HepG2 (cell line): ENCODE results near the gene BRD3. TPM values are rescaled to one million over a fixed set of nuclear protein-coding genes. Genes with fewer than 3 reads are reported as not detected.

Experiments
- ATAC-seq: fragments of 200-7000 bp; cut with Tn5 transposase; 3 replicates; pipeline ENCODE4 v1.9.1; 2020; ENCODE audit warnings: mild to moderate bottlenecking, moderate library complexity
- BruUV-seq: library from RNA; stranded (reverse); fragments of 400-500 nt; replicated peaks from 2 replicates; lab custom pipeline; 2021; lab: Mats Ljungman, UMichigan
- CTCF ChIA-PET: fragments of 300-600 bp; formaldehyde crosslinking; extraction: SDS; loops from one replicate; lab custom pipeline; 2021; ENCODE audit warnings: low total read pairs, inconsistent platforms, low intra/inter-chr PET ratio; lab: Yijun Ruan, JAX
- POLR2A ChIA-PET: fragments of 350-600 bp; sonication (Branson Sonifier 250); formaldehyde crosslinking; loops from one replicate; lab custom pipeline; 2020; ENCODE audit warnings: antibody characterized with exemption, inconsistent platforms; lab: Yijun Ruan, JAX
- DNase-seq: peaks from one replicate; pipeline ENCODE4 v3.0.0-alpha.2; 2015; ENCODE audit warnings: low spot score
- FAIRE-seq: peaks from 3 replicates; lab custom pipeline; 2011; peaks lifted over from hg19 to GRCh38; lab: Jason Lieb, UNC
- H2AFZ ChIP-seq: one replicate; pipeline ENCODE4 v1.6.1; 2011; ENCODE audit warnings: low read length, inconsistent platforms
- H3K27ac ChIP-seq: fragments of 300-600 bp; 3 replicates; pipeline ENCODE4 v1.8.0; 2011; ENCODE audit warnings: mixed run types, mild to moderate bottlenecking, mixed read lengths, low read length, inconsistent platforms; ENCODE audit not compliant: insufficient read depth; ENCODE audit errors: extremely low read length
- H3K27me3 ChIP-seq, 2 experiments: fragments of 200-600 bp in 1 of 2; 2 replicates in 1 of 2; 3 replicates in 1 of 2; pipeline versions ENCODE4 v1.6.0 to v1.8.0; 2011; ENCODE audit warnings: low read length in 2 of 2, mild to moderate bottlenecking in 2 of 2, moderate library complexity in 2 of 2, inconsistent platforms in 1 of 2; ENCODE audit not compliant: insufficient read depth in 2 of 2, control insufficient read depth in 1 of 2
- H3K36me3 ChIP-seq, 2 experiments: fragments of 200-600 bp in 1 of 2; replicated peaks in 1 of 2; 2 replicates in 1 of 2; 3 replicates in 1 of 2; pipeline versions ENCODE4 v1.5.1 to v1.8.0; 2011; ENCODE audit warnings: low read length in 2 of 2, inconsistent platforms in 1 of 2; ENCODE audit not compliant: insufficient read depth in 2 of 2, control insufficient read depth in 1 of 2
- H3K4me1 ChIP-seq: 2 replicates; pipeline ENCODE4 v1.5.1; 2012; ENCODE audit warnings: low read length, inconsistent platforms; ENCODE audit not compliant: insufficient read depth
- H3K4me2 ChIP-seq: 2 replicates; pipeline ENCODE4 v1.6.0; 2011; ENCODE audit warnings: low read depth, low read length, inconsistent platforms
- H3K4me3 ChIP-seq, 3 experiments: fragments of 200-600 bp in 1 of 3; sonication (generic), shearing (Covaris generic) in 1 of 3; replicated peaks in 1 of 3; 2 replicates each; pipeline ENCODE4 v1.5.1; 2011 to 2016; ENCODE audit warnings: low read length in 3 of 3, inconsistent platforms in 2 of 3, low read depth in 2 of 3, mild to moderate bottlenecking in 2 of 3, control low read depth in 1 of 3, mixed read lengths in 1 of 3; ENCODE audit not compliant: insufficient read depth in 1 of 3
- H3K79me2 ChIP-seq: one replicate; pipeline ENCODE4 v1.6.1; 2011; ENCODE audit warnings: low read length, inconsistent platforms; ENCODE audit not compliant: insufficient read depth
- H3K9ac ChIP-seq: 2 replicates; pipeline ENCODE4 v1.6.0; 2011; ENCODE audit warnings: mild to moderate bottlenecking, low read depth, low read length, inconsistent platforms; ENCODE audit not compliant: insufficient read depth
- H3K9me3 ChIP-seq: 2 replicates; pipeline ENCODE4 v1.5.1; 2012; ENCODE audit warnings: mild to moderate bottlenecking, low read length
- H4K20me1 ChIP-seq: 2 replicates; pipeline ENCODE4 v1.6.0; 2011; ENCODE audit warnings: inconsistent platforms, mild to moderate bottlenecking, low read length, moderate library complexity; ENCODE audit not compliant: insufficient read depth
- AKNA ChIP-seq: sonication (generic); formaldehyde crosslinking; IDR thresholded peaks from 2 replicates; pipeline ENCODE4 v1.4.0; 2020; ENCODE audit warnings: missing genetic modification reagents, borderline replicate concordance
- ATF1 ChIP-seq: IDR thresholded peaks from 2 replicates; pipeline ENCODE4 v1.6.1; 2016; ENCODE audit warnings: mild to moderate bottlenecking, control low read depth
- BRF2 ChIP-seq: sonication (generic); formaldehyde crosslinking; IDR thresholded peaks from 2 replicates; pipeline ENCODE4 v1.8.1; 2022; ENCODE audit warnings: mild to moderate bottlenecking, missing genetic modification reagents
- NR1H2 ChIP-seq: sonication (generic); formaldehyde crosslinking; IDR thresholded peaks from 2 replicates; pipeline ENCODE4 v1.8.1; 2022; ENCODE audit warnings: low read depth, missing genetic modification reagents, borderline replicate concordance
- PCBP1 ChIP-seq: fragments of 200-400 bp; formaldehyde crosslinking; IDR thresholded peaks from 2 replicates; pipeline ENCODE4 v1.6.1; 2017; ENCODE audit warnings: mild to moderate bottlenecking, low read depth, low read length, borderline replicate concordance
- SKI ChIP-seq: fragments of 450-650 bp; IDR thresholded peaks from one replicate; pipeline ENCODE4 v1.6.1; 2018; ENCODE audit warnings: mild to moderate bottlenecking; ENCODE audit not compliant: partially characterized antibody
- SNAI1 ChIP-seq: sonication (generic); formaldehyde crosslinking; IDR thresholded peaks from 2 replicates; pipeline ENCODE4 v1.5.0; 2020; ENCODE audit warnings: mild to moderate bottlenecking, missing genetic modification reagents, borderline replicate concordance
- STAG1 ChIP-seq: sonication (generic); formaldehyde crosslinking; IDR thresholded peaks from 2 replicates; pipeline ENCODE4 v1.4.0; 2020; ENCODE audit warnings: missing genetic modification reagents
- SYNCRIP ChIP-seq: fragments of 200-400 bp; formaldehyde crosslinking; IDR thresholded peaks from 2 replicates; pipeline ENCODE4 v1.6.1; 2018; ENCODE audit warnings: mild to moderate bottlenecking, low read depth, low read length; ENCODE audit not compliant: insufficient read depth
- ZNF274 ChIP-seq: sonication (generic); formaldehyde crosslinking; IDR thresholded peaks from 2 replicates; pipeline ENCODE4 v1.5.1; 2020; ENCODE audit warnings: mild to moderate bottlenecking, missing genetic modification reagents
- ZNF292 ChIP-seq: sonication (generic); formaldehyde crosslinking; IDR thresholded peaks from 2 replicates; pipeline ENCODE4 v1.8.1; 2022; ENCODE audit warnings: mild to moderate bottlenecking, low read depth, missing genetic modification reagents, borderline replicate concordance
- WGBS: methylation state at CpG from one replicate; pipeline ENCODE4 v1.1.6; 2017; ENCODE audit warnings: low lambda C conversion rate; 5-methylcytosine and 5-hydroxymethylcytosine counted together
- in situ Hi-C: cut with HindIII; loops from 2 replicates; pipeline ENCODE4 v1.10.0; 2017; ENCODE audit warnings: low pct_unique_long_range_greater_than_20kb; ENCODE audit not compliant: extremely low pct_ligation_motif_present
- intact Hi-C: fragments of 100-400 bp; cut with micrococcal nuclease; formaldehyde crosslinking; loops from one replicate; pipeline ENCODE4 v1.10.0; 2022; ENCODE audit not compliant: unreplicated experiment
- polyA plus RNA-seq, 8 experiments: library from polyadenylated mRNA; depleted of rRNA in 3 of 8; stranded (reverse) in 7 of 8; unstranded in 1 of 8; fragments of >200 nt; fragmentation: Illumina TruSeq in 4 of 8; extraction: Trizol in 4 of 8; gene quantifications; 2 replicates each; pipeline versions ENCODE4 v1.2.1 to v1.2.3, GENCODE V29; 2011 to 2016; ENCODE audit warnings: low read depth in 4 of 8, missing spikeins in 1 of 8, mixed read lengths in 1 of 8; ENCODE audit not compliant: insufficient read depth in 1 of 8
- total RNA-seq, 5 experiments: library from RNA; depleted of rRNA; stranded (reverse); fragments of >200 nt; fragmentation: Illumina TruSeq; extraction: Trizol; gene quantifications; 2 replicates each; pipeline ENCODE4 v1.2.3, GENCODE V29; 2016; ENCODE audit warnings: low read depth in 1 of 5
- TF ChIP-seq, protein P1 (sequence below): sonication (generic); formaldehyde crosslinking; conservative IDR thresholded peaks from 2 replicates; pipeline ENCODE4 v1.4.0; 2020; ENCODE audit warnings: missing genetic modification reagents
- TF ChIP-seq, protein P2 (sequence below): sonication (generic); formaldehyde crosslinking; IDR thresholded peaks from 2 replicates; pipeline ENCODE4 v1.4.0; 2020; ENCODE audit warnings: missing genetic modification reagents
- TF ChIP-seq, protein P3 (sequence below): sonication (generic); formaldehyde crosslinking; IDR thresholded peaks from 2 replicates; pipeline ENCODE4 v1.9.0; 2021; ENCODE audit warnings: missing genetic modification reagents, borderline replicate concordance

The BRD3 gene
- total and polyA plus RNA-seq, 2 of the 13 experiments (the other 11 are each of a cell fraction or from before 2014, with no cell fraction given) = 5.9 to 12.9 TPM

- Histone ChIP-seq H4K20me1 (no peaks in the 10 kb centered on the region), H3K9me3 (no peaks in the 10 kb centered on the region; the same call in 1 of the 2 replicates), H3K27ac (no peak overlapping the region), H2AFZ (no peak overlapping the region), H3K27me3 (peaks cover 2 to 21% of the 10 kb centered on the region in 2 experiments; a peak in 3 of 5 replicates), H3K9ac (no peak overlapping the region), H3K79me2 (no peaks in the 10 kb centered on the region), H3K4me3 (no peak overlapping the region), H3K36me3 (no peaks in the 10 kb centered on the region), H3K4me2 (no peak overlapping the region), H3K4me1 (peaks cover 29% of the 10 kb centered on the region)
- no peak for ATAC-seq
- POLR2A ChIA-PET = no interaction called here
- CTCF ChIA-PET = no interaction called here
- no peak for FAIRE-seq
- 17% methylated on average over 6 of the region's 6 CpGs for WGBS
- intact Hi-C loops (no loop called here), in situ Hi-C loops (no loop called here)
- DNase-seq = no peak
- no TSS peak for BruUV-seq
- TF ChIP-seq, protein P1, sequence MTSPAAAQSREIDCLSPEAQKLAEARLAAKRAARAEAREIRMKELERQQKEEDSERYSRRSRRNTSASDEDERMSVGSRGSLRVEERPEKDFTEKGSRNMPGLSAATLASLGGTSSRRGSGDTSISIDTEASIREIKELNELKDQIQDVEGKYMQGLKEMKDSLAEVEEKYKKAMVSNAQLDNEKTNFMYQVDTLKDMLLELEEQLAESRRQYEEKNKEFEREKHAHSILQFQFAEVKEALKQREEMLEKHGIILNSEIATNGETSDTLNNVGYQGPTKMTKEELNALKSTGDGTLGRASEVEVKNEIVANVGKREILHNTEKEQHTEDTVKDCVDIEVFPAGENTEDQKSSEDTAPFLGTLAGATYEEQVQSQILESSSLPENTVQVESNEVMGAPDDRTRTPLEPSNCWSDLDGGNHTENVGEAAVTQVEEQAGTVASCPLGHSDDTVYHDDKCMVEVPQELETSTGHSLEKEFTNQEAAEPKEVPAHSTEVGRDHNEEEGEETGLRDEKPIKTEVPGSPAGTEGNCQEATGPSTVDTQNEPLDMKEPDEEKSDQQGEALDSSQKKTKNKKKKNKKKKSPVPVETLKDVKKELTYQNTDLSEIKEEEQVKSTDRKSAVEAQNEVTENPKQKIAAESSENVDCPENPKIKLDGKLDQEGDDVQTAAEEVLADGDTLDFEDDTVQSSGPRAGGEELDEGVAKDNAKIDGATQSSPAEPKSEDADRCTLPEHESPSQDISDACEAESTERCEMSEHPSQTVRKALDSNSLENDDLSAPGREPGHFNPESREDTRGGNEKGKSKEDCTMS = no peak
- TF ChIP-seq NR1H2 (no peak), SNAI1 (CRISPR knock-in tag) (no peak), BRF2 (CRISPR knock-in tag) (no peak), SYNCRIP (no peak), AKNA (CRISPR knock-in tag) (no peak), STAG1 (no peak), SKI (no peak), ZNF292 (CRISPR knock-in tag) (no peak), PCBP1 (no peak), ZNF274 (no peak), ATF1 (no peak)
- TF ChIP-seq, protein P2, sequence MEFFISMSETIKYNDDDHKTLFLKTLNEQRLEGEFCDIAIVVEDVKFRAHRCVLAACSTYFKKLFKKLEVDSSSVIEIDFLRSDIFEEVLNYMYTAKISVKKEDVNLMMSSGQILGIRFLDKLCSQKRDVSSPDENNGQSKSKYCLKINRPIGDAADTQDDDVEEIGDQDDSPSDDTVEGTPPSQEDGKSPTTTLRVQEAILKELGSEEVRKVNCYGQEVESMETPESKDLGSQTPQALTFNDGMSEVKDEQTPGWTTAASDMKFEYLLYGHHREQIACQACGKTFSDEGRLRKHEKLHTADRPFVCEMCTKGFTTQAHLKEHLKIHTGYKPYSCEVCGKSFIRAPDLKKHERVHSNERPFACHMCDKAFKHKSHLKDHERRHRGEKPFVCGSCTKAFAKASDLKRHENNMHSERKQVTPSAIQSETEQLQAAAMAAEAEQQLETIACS = no peak
- TF ChIP-seq, protein P3, sequence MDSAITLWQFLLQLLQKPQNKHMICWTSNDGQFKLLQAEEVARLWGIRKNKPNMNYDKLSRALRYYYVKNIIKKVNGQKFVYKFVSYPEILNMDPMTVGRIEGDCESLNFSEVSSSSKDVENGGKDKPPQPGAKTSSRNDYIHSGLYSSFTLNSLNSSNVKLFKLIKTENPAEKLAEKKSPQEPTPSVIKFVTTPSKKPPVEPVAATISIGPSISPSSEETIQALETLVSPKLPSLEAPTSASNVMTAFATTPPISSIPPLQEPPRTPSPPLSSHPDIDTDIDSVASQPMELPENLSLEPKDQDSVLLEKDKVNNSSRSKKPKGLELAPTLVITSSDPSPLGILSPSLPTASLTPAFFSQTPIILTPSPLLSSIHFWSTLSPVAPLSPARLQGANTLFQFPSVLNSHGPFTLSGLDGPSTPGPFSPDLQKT = no peak
Measured at GRCh38 chr9:134007150-134007549, 60.7 kb downstream of the BRD3 start.
